A549 (cell line): ENCODE data around the gene CSTPP1. TPM values are rescaled to one million over a fixed set of nuclear protein-coding genes. Genes with fewer than 3 reads are reported as not detected.

Experiments used
- ATAC-seq, 2 experiments: fragments of 200-7000 bp in 1 of 2; fragments of >200 bp in 1 of 2; cut with Nextera tagmentation in 1 of 2; cut with Tn5 transposase in 1 of 2; 3 replicates each; pipeline versions ENCODE4 v1.8.0 to v1.9.1; 2018 to 2020; ENCODE audit warnings: mild to moderate bottlenecking in 1 of 2, moderate library complexity in 1 of 2
- CTCF ChIA-PET: fragments of 300-600 bp; sonication (Branson Sonifier 250); formaldehyde crosslinking; extraction: SDS; loops from one replicate; lab custom pipeline; 2021; ENCODE audit warnings: antibody characterized with exemption, inconsistent platforms; lab: Yijun Ruan, JAX
- POLR2A ChIA-PET: fragments of 350-600 bp; formaldehyde crosslinking; extraction: SDS; loops from one replicate; lab custom pipeline; 2021; ENCODE audit warnings: antibody characterized with exemption, inconsistent platforms; lab: Yijun Ruan, JAX
- DNase-seq, 2 experiments: peaks; one replicate each; pipeline versions ENCODE4 v3.0.0 to v3.0.0-alpha.2; 2011 to 2016; ENCODE audit warnings: low read depth in 1 of 2, low spot score in 1 of 2
- FAIRE-seq: peaks from 2 replicates; lab custom pipeline; 2011; peaks lifted over from hg19 to GRCh38; lab: Jason Lieb, UNC
- H3K27ac ChIP-seq, 2 experiments: fragments of >200 bp; sonication (Bioruptor Twin); formaldehyde crosslinking; 3 replicates each; pipeline ENCODE4 v1.5.1; 2016 to 2017
- H3K4me1 ChIP-seq: fragments of >200 bp; sonication (Bioruptor Twin); formaldehyde crosslinking; 3 replicates; pipeline ENCODE4 v1.6.1; 2016
- H3K4me2 ChIP-seq: fragments of >200 bp; sonication (Bioruptor Twin); formaldehyde crosslinking; 3 replicates; pipeline ENCODE4 v1.6.1; 2016
- H3K4me3 ChIP-seq: fragments of >200 bp; sonication (Bioruptor Twin); formaldehyde crosslinking; 3 replicates; pipeline ENCODE4 v1.5.1; 2016
- H3K9me3 ChIP-seq: fragments of >200 bp; sonication (Bioruptor Twin); formaldehyde crosslinking; 3 replicates; pipeline ENCODE4 v1.6.1; 2016
- CBX2 ChIP-seq: fragments of 200-600 bp; sonication (generic); IDR thresholded peaks from 2 replicates; pipeline ENCODE4 v1.6.1; 2016; ENCODE audit warnings: low read depth, mild to moderate bottlenecking, borderline replicate concordance
- CBX8 ChIP-seq: fragments of 200-600 bp; sonication (generic); IDR thresholded peaks from 2 replicates; pipeline ENCODE4 v1.6.1; 2016
- CHD4 ChIP-seq: fragments of 200-600 bp; sonication (generic); IDR thresholded peaks from 2 replicates; pipeline ENCODE4 v1.6.1; 2016; ENCODE audit warnings: antibody characterized with exemption, mild to moderate bottlenecking, borderline replicate concordance
- E2F6 ChIP-seq: IDR thresholded peaks from 2 replicates; pipeline ENCODE4 v1.6.1; 2012; ENCODE audit warnings: low read depth, borderline replicate concordance
- EP300 ChIP-seq, 2 experiments: fragments of >200 bp; sonication (Bioruptor Twin); formaldehyde crosslinking; IDR thresholded peaks; 2 replicates in 1 of 2; 3 replicates in 1 of 2; pipeline ENCODE4 v1.6.1; 2016 to 2017
- ESRRA ChIP-seq: fragments of 150-350 bp; IDR thresholded peaks from 2 replicates; pipeline ENCODE4 v1.6.1; 2014; ENCODE audit warnings: mild to moderate bottlenecking, low read length, borderline replicate concordance
- FOSB ChIP-seq: fragments of 250-450 bp; sonication (Bioruptor Pico); IDR thresholded peaks from 2 replicates; pipeline ENCODE4 v1.5.0; 2020; ENCODE audit warnings: mild to moderate bottlenecking, moderate library complexity
- FOSL2 ChIP-seq, 2 experiments: fragments of 450-650 bp in 1 of 2; fragments of >200 bp in 1 of 2; sonication (Bioruptor Twin) in 1 of 2; formaldehyde crosslinking; IDR thresholded peaks; 2 replicates each; pipeline versions ENCODE4 v1.5.0 to v1.6.1; 2016 to 2020; ENCODE audit warnings: mild to moderate bottlenecking in 1 of 2, moderate library complexity in 1 of 2
- FOXS1 ChIP-seq: fragments of 250-450 bp; sonication (Bioruptor Pico); IDR thresholded peaks from 2 replicates; pipeline ENCODE4 v1.5.0; 2020; ENCODE audit warnings: mild to moderate bottlenecking, moderate library complexity
- HEYL ChIP-seq: fragments of 250-450 bp; sonication (Bioruptor Pico); IDR thresholded peaks from 2 replicates; pipeline ENCODE4 v1.8.0; 2021; ENCODE audit warnings: mild to moderate bottlenecking, moderate library complexity
- JUN ChIP-seq, 2 experiments: fragments of >200 bp; sonication (Bioruptor Twin); formaldehyde crosslinking; IDR thresholded peaks; 2 replicates in 1 of 2; 3 replicates in 1 of 2; pipeline ENCODE4 v1.6.1; 2016 to 2017
- KDM5A ChIP-seq: fragments of 200-600 bp; sonication (generic); IDR thresholded peaks from 2 replicates; pipeline ENCODE4 v1.6.1; 2016; ENCODE audit warnings: antibody characterized with exemption, mild to moderate bottlenecking
- MAFK ChIP-seq: fragments of 450-650 bp; IDR thresholded peaks from 2 replicates; pipeline ENCODE4 v1.6.1; 2014; ENCODE audit not compliant: partially characterized antibody
- MAX ChIP-seq: IDR thresholded peaks from 2 replicates; pipeline ENCODE4 v1.6.1; 2012
- NFE2L2 ChIP-seq: fragments of 150-350 bp; conservative IDR thresholded peaks from 2 replicates; pipeline ENCODE4 v1.6.1; 2014; ENCODE audit warnings: low read length
- POLR2A ChIP-seq: IDR thresholded peaks from 2 replicates; pipeline ENCODE4 v1.6.1; 2012; ENCODE audit warnings: mild to moderate bottlenecking, low read length
- RAD21 ChIP-seq, 2 experiments: fragments of >200 bp in 1 of 2; sonication (Bioruptor Twin) in 1 of 2; formaldehyde crosslinking in 1 of 2; IDR thresholded peaks in 1 of 2; conservative IDR thresholded peaks in 1 of 2; 2 replicates in 1 of 2; 3 replicates in 1 of 2; pipeline ENCODE4 v1.6.1; 2012 to 2018; ENCODE audit warnings: inconsistent platforms in 1 of 2
- RARB ChIP-seq: fragments of 250-450 bp; sonication (Bioruptor Pico); IDR thresholded peaks from 2 replicates; pipeline ENCODE4 v1.8.0; 2021; ENCODE audit warnings: mild to moderate bottlenecking, moderate library complexity
- RFX5 ChIP-seq: fragments of 450-650 bp; IDR thresholded peaks from 2 replicates; pipeline ENCODE4 v1.7.1; 2014; ENCODE audit warnings: antibody characterized with exemption, mild to moderate bottlenecking, moderate library complexity
- TP53 ChIP-seq: fragments of 250-450 bp; sonication (Bioruptor Pico); IDR thresholded peaks from 2 replicates; pipeline ENCODE4 v1.5.0; 2021; ENCODE audit warnings: mild to moderate bottlenecking, moderate library complexity
- ZC3H11A ChIP-seq: fragments of 450-650 bp; IDR thresholded peaks from 2 replicates; pipeline ENCODE4 v1.6.1; 2014; ENCODE audit warnings: antibody characterized with exemption, mild to moderate bottlenecking
- ZFP36 ChIP-seq: fragments of 450-650 bp; IDR thresholded peaks from 2 replicates; pipeline ENCODE4 v1.6.1; 2014; ENCODE audit warnings: borderline replicate concordance; ENCODE audit not compliant: partially characterized antibody
- ZSCAN20 ChIP-seq: fragments of 250-450 bp; sonication (Bioruptor Pico); IDR thresholded peaks from 2 replicates; pipeline ENCODE4 v1.8.0; 2022; ENCODE audit warnings: mild to moderate bottlenecking, moderate library complexity
- WGBS: methylation state at CpG from one replicate; pipeline ENCODE4 v1.1.6; 2017; ENCODE audit errors: missing lambda C conversion rate; 5-methylcytosine and 5-hydroxymethylcytosine counted together
- polyA plus RNA-seq, 4 experiments: library from polyadenylated mRNA; depleted of rRNA in 3 of 4; stranded (reverse); fragments of >200 nt; fragmentation: RNase III in 1 of 4; extraction: RNeasy Plus Mini Kit Qiagen cat#74134 plus additional on column Dnase treatment in 1 of 4; gene quantifications; 2 replicates in 3 of 4; 3 replicates in 1 of 4; pipeline ENCODE4 v1.2.3, GENCODE V29; 2011 to 2017

CSTPP1 gene
- polyA plus RNA-seq, 2 of the 4 experiments (the other 2 are of a cell fraction), result 31.5 to 34.5 TPM

- Histone ChIP-seq H3K4me2 (no peak overlapping the region), H3K4me3 (no peak overlapping the region), H3K27ac (no peak overlapping the region), H3K9me3 (no peaks in the 10 kb centered on the region), H3K4me1 (peaks cover 3% of the 10 kb centered on the region; the same call in 1 of the 3 replicates)
- no peak for FAIRE-seq
- no peak for DNase-seq
- WGBS, result 92% methylated on average over 3 of the region's 3 CpGs
- ATAC-seq, result no peak
- no peak for TF ChIP-seq RAD21 (conservative IDR thresholded peaks at IDR 0.05 in 1 of 2, IDR thresholded peaks at IDR 0.05 in 1 of 2)
- no peak for TF ChIP-seq JUN (IDR thresholded peaks at IDR 0.05)
- no peak for TF ChIP-seq ZFP36
- TF ChIP-seq NFE2L2, result peak; percentile 78
- no peak for TF ChIP-seq CHD4
- TF ChIP-seq MAFK, result peak; percentile 99
- TF ChIP-seq HEYL (CRISPR knock-in tag), result no peak
- CTCF ChIA-PET, result interaction anchor here (0.9 to 1.6 kb wide), 3 partner anchors 12 to 24 kb away, joined by 3 to 4 read pairs (median 4); no protein-coding TSS in a partner anchor
- POLR2A ChIA-PET, result no interaction called here
Observed at GRCh38 chr11:46963844-46964243, 27.3 kb downstream of the CSTPP1 start.

- FAIRE-seq, result no peak
- no peak overlapping the region for H3K27ac ChIP-seq
- POLR2A ChIA-PET, result interaction anchor here (0.6 kb wide), 1 partner anchor 453 kb away, joined by 8 read pairs; no protein-coding TSS in a partner anchor
- no peak for TF ChIP-seq EP300 (IDR thresholded peaks at IDR 0.05)
- no peak for TF ChIP-seq MAX
- TF ChIP-seq CBX2, result no peak
- no peak for TF ChIP-seq RFX5
- TF ChIP-seq, all 56 proteins: peak for 0
- Histone ChIP-seq H3K4me2 (no peak overlapping the region), H3K4me1 (peaks cover 3% of the 10 kb centered on the region; the same call in 1 of the 3 replicates), H3K4me3 (no peak overlapping the region), H3K9me3 (no peaks in the 10 kb centered on the region)
- no peak for DNase-seq
- ATAC-seq, result no peak
- 83% methylated on average over 2 of the region's 2 CpGs for WGBS
- CTCF ChIA-PET, result interaction anchor here (1.1 to 1.3 kb wide), 3 partner anchors 38 to 186 kb away, joined by 3 to 6 read pairs (median 4); no protein-coding TSS in a partner anchor
Observed at GRCh38 chr11:46966773-46967172, 30.2 kb downstream of the CSTPP1 start.

- ChIA-PET POLR2A (interaction anchor here (0.5 kb wide), 1 partner anchor 87 kb away, joined by 5 read pairs; no protein-coding TSS in a partner anchor), CTCF (no interaction called here)
- DNase-seq (no peak), ATAC-seq (no peak), FAIRE-seq (no peak)
- Histone ChIP-seq H3K9me3 (no peaks in the 10 kb centered on the region), H3K4me2 (no peak overlapping the region), H3K27ac (no peak overlapping the region), H3K4me3 (no peak overlapping the region), H3K4me1 (peaks cover 3% of the 10 kb centered on the region; the same call in 1 of the 3 replicates)
- no peak for TF ChIP-seq EP300 (IDR thresholded peaks at IDR 0.05)
- TF ChIP-seq ZC3H11A, result no peak
- no peak for TF ChIP-seq CBX8
- no peak for TF ChIP-seq E2F6
- TF ChIP-seq KDM5A, result no peak
- TF ChIP-seq POLR2A, result no peak
- no peak for TF ChIP-seq HEYL (CRISPR knock-in tag)
- no peak for TF ChIP-seq RARB (CRISPR knock-in tag)
- TF ChIP-seq ZSCAN20 (CRISPR knock-in tag), result no peak
- no peak for TF ChIP-seq ESRRA
- TF ChIP-seq NFE2L2, result no peak
- no peak for TF ChIP-seq FOXS1 (CRISPR knock-in tag)
- no peak for TF ChIP-seq FOSL2 (IDR thresholded peaks at IDR 0.05)
- TF ChIP-seq FOSL2 (CRISPR knock-in tag; IDR thresholded peaks at IDR 0.05), result no peak
- TF ChIP-seq FOSB (CRISPR knock-in tag), result no peak
- no peak for TF ChIP-seq TP53
- 95% methylated on average over 2 of the region's 2 CpGs for WGBS
Observed at GRCh38 chr11:46967962-46968361, 31.4 kb downstream of the CSTPP1 start.
